Activated CD4-positive, alpha-beta T cell treated with anti-CD3 and anti-CD28 coated beads, Interleukin-2, Interleukin-6, amounts not matched to agents 100 ng/mL and 50 ng/mL, durations not matched to agents 16 hours and 8 hours (primary cell): ENCODE results near the gene SELENOK.
A peak's percentile ranks its signal among the peaks of the same experiment; 100 is the strongest.
"Not testable (repeated sequence)": the region's sequence is repeated elsewhere in the genome, so short reads cannot be mapped to it uniquely, and the experiment has no call there.

Experiments used
- DNase-seq: peaks from one replicate; pipeline ENCODE4 v3.0.0-alpha.2; 2020

Gene SELENOK

GRCh38 chr3:53891497-53892285, at the start of gene SELENOK:
SELENOK (minus strand) TSS chr3:53891859.
- DNase-seq, result peak; percentile 98

DNA sequence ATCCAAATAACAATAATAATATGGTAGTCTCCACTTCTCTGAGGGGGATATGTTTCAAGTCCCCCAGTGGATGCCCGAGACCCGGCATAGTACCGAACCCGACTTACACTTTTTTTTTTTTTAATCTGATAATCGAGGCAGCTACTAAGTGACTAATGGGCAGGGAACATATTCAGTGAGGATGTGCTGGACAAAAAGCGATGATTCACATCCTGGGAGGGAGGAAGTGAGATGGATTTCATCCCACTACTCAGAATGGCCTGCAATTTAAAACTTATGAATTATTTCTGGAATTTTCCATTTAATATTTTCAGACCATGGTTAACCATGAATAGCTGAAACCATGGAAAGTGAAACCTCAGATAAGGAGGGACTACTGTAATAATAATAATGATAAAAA, 49.5 kb upstream of the SELENOK start:
- no peak for DNase-seq

DNA sequence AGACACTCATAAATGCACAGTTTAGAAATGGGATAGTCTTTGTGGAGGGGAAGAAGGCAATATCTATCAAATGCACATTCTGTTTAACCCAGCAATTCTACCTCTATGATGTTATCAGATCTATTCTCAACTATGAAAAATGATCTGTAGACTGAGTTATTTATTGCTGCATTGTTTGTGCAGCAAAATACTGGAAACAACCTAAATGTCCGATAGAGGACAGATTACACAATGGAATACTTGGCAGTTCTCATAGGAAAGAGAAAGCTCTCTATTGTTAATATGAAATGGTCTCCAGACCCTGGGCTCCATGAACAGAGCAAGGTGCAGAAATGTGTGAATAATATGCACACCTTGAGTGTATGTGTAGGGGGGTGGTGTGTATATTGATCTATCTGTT, 49.0 kb upstream of the SELENOK start:
- DNase-seq, result no peak

DNA sequence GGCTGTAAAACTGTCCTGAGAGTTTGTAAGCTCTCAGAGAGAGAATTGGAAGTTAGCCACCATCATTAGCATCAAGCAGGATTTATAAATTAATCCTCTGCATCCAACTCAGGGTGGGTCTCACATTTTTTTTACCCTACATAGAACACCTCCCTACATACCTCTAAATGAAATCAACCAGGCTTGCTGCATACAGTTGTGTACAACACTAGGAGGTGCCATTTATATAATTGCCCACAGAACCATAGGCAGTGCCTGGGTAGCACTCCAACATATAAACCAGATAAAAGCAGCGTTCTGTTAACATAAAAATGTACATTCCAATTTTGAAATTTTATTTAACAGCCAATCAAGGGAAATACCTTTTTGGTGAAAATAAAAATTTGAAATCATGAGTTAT, 48.2 kb upstream of the SELENOK start:
- DNase-seq, result no peak

GRCh38 chr3:53939086-53939582, 47.5 kb upstream of the SELENOK start:
- DNase-seq, result no peak

DNA sequence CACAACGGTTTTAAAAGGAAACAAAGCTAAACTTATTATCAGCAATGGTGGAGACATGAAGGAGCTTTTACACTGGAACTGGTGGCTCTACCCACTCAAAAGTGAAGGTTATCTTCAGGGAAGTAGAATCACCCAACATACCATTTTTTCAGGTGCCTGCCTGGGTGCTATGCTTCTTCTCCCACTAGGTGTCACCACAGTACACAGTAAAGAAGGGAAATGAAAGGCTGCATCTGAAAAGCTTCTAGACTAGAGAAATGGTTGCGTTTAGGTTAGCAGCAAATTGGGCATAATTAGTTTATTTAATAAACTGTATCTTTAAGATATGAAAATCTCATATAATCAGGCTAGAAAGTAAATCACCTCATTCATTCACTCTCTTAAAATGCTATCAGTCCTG, 47.0 kb upstream of the SELENOK start:
- DNase-seq, result peak; percentile 51

DNA sequence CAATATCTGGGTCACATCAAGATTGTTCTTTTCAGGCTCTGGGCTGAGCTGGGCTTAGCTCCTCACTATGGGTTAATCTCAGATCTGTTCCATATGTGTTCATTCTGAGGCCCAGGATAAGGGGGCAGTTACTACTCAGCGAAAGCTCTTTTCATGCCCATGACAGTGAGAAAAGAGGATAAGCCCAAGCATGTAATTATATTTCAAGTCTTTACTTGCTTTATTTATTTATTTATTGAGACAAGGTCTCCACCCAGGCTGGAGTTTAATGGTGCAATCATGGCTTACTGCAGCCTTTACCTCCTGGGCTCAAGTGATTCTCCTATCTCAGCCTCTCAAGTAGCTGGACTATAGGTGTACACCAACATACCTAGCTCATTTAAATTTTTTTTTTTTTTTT, 44.7 kb upstream of the SELENOK start:
- no peak for DNase-seq

DNA sequence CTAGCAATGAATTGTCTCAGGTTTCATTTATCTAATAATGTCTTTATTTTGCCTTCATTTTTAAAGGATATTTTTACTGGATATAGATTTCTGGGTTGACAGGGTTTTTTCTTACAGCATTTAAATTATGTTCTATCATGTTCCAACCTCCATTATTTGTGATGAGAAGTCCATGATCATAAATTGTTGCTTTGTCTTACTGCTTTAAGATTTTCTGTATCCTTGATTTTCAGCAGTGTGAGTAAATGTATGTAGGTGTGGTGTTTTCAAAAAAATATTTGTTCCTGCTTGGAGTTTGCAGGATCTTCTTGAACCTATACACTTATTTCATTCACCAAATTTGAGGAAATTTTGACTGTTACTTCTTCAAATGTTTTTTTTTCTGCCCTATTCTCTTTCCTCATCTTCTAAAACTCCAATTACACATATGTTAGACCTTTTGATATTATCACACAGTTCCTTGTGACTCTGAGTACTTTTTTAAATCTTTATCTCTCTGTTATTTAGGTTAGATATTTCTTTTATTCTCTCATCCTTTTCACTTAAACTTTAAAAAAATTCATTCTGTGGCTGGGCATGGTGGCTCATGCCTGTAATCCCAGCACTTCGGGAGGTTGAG, 43.7 kb upstream of the SELENOK start:
- DNase-seq, result no peak

GRCh38 chr3:53927208-53927872, 35.7 kb upstream of the SELENOK start:
- not testable (repeated sequence) for DNase-seq

DNA sequence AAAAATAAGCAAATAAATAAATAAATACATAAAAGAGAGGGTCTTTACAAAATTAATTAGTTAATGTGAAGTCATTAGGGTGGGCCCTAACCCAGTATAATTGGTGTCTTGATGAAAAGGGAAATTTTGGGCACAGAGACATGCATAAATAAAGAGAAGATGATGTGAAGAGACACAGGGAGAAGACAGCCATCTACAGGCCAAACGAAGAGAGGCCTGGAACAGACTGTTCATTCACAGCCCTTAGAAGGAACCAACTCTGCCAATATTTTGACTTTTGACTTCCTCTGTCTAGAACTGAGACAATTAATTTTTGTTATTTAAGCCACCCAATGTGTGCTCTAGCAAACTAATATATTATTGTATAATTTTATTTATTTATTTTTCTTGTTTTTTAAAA, 29.6 kb upstream of the SELENOK start:
- DNase-seq, result no peak

- DNase-seq, result no peak
These were observed 28.1 kb upstream of the SELENOK start for GRCh38 chr3:53919741-53920140.

DNA sequence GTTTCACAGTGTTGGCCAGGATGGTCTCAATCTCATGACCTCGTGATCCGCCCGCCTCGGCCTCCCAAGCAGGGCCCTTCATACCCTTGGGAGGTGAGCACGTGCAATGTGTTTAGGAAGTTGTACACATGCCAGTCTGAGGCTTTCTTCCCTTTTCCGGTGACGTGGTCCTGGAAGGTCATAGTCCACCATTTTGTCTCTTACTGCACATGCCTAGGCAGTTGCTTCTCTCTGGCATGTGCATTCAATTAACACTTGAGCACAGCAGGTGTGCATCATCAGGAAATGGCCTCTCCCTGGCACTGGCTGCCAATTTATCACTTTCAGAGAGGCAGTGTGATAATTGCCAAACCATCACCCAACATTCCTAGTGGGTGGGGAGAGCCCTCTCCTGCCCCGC, 21.7 kb upstream of the SELENOK start:
- no peak for DNase-seq

DNA sequence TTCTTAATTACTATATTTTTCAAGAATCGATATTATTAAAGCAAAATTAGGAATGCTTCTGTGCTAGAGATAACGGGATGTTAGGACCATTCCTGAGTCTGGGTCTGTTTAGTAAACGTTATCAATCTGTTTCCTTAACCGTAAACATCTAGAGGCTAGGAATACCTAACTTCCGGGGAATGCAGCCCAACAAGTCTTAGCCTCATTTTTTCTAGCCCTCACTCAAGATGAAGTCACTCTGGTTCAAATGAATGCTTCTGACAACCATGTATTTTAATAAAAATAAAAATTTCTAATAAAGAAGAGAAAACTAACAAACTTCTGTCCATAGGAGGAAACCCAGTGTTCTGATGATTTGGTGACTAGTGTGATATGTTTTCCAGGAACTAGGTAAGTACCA, 11.1 kb upstream of the SELENOK start:
- DNase-seq, result no peak

GRCh38 chr3:53902067-53902466, 10.4 kb upstream of the SELENOK start:
- no peak for DNase-seq

DNA sequence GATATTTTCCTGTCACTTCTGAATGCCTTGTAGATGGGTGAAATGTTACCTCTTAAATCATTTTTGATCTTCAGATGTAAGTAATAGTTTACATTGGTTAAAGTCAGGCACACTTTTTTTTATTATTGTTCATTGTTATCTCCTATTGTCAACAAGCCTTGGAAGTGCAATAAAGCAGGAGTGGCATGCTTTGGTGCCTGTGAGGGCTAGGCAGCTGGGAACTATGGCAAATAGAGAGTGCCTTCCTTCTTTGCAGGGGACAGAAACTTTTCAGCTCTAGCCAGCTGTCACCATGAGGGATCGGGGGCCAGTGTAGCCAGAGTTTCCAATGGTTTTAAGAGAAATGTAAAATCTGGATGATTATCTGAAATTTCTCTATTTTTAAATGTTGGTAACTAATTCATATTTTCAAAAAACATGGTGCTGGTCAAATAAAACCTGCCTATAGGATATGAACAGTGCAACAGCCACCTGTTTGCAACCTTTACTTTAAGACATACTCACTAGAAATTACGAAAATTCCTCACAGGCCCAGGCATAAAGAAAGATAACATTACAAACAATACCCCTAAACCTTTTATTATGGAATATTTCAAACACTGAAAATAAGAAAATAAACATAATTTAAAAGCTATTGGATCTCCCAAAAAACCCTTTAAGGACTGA, 9.1 kb upstream of the SELENOK start:
- no peak for DNase-seq

- no peak for DNase-seq
These were observed 8.1 kb upstream of the SELENOK start for GRCh38 chr3:53899750-53900149.

- DNase-seq, result no peak
These were observed 603 bp upstream of the SELENOK start for GRCh38 chr3:53892286-53892637.

DNA sequence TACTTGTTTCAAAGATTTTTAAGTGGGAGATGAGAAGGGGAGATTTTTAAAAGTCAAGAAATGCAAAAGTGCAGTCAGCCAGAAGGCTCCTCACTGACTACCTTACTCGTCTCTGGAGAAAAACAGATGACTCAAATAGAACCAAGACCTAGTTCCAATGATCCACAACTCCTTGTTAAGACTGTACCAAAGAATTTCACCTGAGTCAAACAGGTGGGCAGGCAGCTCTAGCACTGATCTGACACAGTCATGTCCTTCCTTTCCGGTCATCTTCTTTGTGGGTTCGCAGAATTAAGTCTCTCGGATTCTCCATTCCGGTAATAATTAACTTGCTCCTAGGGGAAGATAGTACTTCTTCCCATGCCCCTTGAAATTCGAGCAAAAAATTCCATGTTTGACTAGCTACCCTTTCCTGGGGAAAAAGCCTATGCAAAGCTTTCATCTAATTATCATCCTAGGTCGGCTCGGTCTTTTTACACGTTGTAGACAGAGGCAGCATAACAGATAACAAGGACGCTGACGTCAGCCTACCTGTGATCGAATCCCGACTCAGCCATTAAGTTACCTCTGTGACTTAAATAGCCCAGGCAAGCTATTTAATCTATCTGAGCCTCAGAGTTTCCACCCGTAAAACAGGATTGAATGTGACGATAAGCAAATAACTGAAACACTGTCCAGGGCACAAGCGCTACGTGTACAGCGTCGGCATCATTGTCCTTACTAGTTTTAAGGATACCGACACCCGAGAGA, 758 bp downstream of the SELENOK start:
- DNase-seq, result peak; percentile 37

DNA sequence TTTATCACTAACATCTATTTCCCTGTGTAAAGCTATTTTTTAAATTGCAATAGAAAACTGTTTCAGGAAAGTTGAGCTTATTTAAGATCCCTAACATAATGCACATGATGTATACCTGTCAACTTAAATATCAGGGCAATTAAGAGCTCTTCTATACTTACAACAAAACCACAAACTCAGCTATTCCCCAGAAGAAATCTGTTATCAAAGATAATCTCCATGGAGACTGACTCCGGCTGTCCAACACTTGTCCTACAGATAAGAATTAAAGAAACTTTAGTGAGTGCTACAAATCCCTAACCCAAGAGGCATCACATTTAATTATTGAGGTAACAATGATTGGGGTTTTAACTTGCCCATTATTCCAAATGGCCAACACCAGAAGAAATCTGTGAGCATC, 3.4 kb downstream of the SELENOK start:
- DNase-seq, result no peak

GRCh38 chr3:53887446-53887845, 4.2 kb downstream of the SELENOK start:
- DNase-seq, result no peak

- DNase-seq, result no peak
These were observed 6.4 kb downstream of the SELENOK start for GRCh38 chr3:53885239-53885638.

DNA sequence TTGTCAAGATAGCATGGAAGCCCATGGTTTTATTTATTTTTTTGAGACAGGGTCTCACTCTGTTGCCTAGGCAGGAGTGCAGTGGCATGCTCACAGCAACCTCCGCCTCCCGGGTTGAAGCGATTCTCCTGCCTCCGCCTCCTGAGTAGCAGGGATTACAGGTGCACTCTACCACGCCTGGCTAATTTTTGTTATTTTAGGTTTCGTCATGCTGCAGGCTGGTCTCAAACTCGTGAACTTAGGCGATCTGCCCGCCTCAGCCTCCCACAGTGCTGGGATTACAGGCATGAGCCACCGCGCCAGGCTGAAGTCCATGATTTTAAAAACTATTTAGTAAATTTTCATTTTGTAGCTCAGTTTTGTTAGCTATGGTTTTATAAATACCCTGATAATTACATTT, 7.0 kb downstream of the SELENOK start:
- no peak for DNase-seq

DNA sequence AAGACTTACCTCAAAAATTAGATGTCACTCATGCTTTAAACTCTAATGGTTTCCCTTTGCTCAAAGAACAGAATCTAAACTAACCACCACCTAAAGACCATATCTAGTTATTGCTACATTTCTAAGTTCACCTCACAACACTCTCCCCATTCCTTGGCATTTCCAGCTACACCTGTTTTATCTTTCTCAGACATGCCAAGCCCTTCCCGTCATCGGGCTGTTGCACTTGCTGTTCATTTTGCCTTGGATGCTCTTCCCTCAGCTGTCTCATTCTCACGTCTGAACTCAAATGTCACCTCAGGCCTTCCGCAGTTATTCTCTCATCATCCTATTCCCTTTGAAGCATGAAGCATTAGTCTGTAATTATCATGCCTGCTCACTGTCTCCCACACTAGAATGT, 8.7 kb downstream of the SELENOK start:
- no peak for DNase-seq
